Progenitor cell of endocrine pancreas (in vitro differentiated cells): ENCODE results near the gene FHIP2A. TPM values are rescaled to one million over a fixed set of nuclear protein-coding genes. Genes with fewer than 3 reads are reported as not detected.

ENCODE experiments used
- DNase-seq: peaks from one replicate; pipeline ENCODE4 v3.0.0; 2021; ENCODE audit warnings: low spot score; ENCODE audit not compliant: unreplicated experiment
- H3K27ac Mint-ChIP-seq: 2 replicates; pipeline ENCODE4 v1.8.0; 2021; ENCODE audit warnings: mild to moderate bottlenecking, moderate library complexity, mixed read lengths
- H3K27me3 Mint-ChIP-seq: 2 replicates; pipeline ENCODE4 v1.8.0; 2021; ENCODE audit warnings: mixed read lengths
- H3K36me3 Mint-ChIP-seq: 2 replicates; pipeline ENCODE4 v1.8.0; 2022; ENCODE audit warnings: mixed read lengths; ENCODE audit not compliant: insufficient read depth
- H3K4me1 Mint-ChIP-seq: 2 replicates; pipeline ENCODE4 v1.8.0; 2021; ENCODE audit warnings: low read depth, mixed read lengths
- H3K4me3 Mint-ChIP-seq: 2 replicates; pipeline ENCODE4 v1.8.0; 2021; ENCODE audit warnings: low read depth, mild to moderate bottlenecking, moderate library complexity, mixed read lengths
- H3K9me3 Mint-ChIP-seq: 2 replicates; pipeline ENCODE4 v1.8.0; 2021; ENCODE audit warnings: low read depth, mixed read lengths
- CTCF ChIP-seq: fragments of 200-600 bp; sonication (generic); IDR thresholded peaks from one replicate; pipeline ENCODE4 v1.5.0; 2021; ENCODE audit warnings: antibody characterized with exemption, mild to moderate bottlenecking; ENCODE audit not compliant: unreplicated experiment
- total RNA-seq: library from RNA; stranded (reverse); gene quantifications from 2 replicates; pipeline ENCODE4 v1.2.1, GENCODE V29; 2021

The FHIP2A gene
- total RNA-seq, 1 donor from 2014 or later: 22.7 TPM

DNA sequence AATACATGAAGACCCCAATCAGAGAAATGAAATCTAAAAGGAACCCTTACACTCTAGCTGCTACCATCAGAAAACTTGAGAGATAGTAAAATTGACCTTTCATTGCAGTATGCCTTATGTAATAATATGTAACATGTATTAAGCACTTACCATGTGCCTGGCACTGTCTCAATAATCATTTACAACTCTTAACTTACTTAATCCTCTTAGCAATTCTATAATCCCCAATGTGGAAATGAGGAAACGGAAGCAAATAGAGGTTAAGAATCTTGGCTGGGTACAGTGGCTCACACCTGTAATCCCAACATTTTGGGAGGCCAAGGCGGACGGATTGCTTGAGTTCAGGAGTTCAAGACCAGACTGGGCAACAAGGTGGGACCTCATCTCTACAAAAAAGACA is 29.8 kb upstream of the FHIP2A start:
- no peak overlapping the region for H3K27ac Mint-ChIP-seq

DNA sequence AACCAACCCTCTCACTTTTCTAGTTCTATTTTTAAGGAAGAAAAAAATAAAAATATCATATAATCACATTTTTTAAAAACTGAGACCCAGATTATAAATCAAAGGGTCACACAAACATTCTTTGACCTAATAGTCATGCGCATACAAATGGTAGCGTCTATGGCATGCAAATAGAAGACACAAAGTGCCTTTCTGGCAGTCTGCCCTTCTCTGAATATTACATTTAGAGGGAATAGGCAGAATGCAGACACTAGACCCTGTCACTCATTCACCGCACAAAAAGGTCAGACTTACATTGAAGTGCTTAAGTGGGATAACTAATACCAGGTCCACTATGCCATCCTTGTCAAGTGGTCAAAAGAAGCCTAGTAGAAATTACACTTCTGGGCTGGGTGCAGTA is 26.5 kb upstream of the FHIP2A start:
- TF ChIP-seq CTCF: no peak
- no peak overlapping the region for H3K4me3 Mint-ChIP-seq
- H3K4me1 Mint-ChIP-seq: no peaks in the 10 kb centered on the region
- H3K27me3 Mint-ChIP-seq: no peaks in the 10 kb centered on the region
- H3K36me3 Mint-ChIP-seq: no peaks in the 10 kb centered on the region
- H3K9me3 Mint-ChIP-seq: no peaks in the 10 kb centered on the region
- no peak overlapping the region for H3K27ac Mint-ChIP-seq
- no peak for DNase-seq

More for the DNA sequence above, 29.8 kb upstream of the FHIP2A start:
- no peaks in the 10 kb centered on the region for H3K27me3 Mint-ChIP-seq
- H3K9me3 Mint-ChIP-seq: no peaks in the 10 kb centered on the region
- no peak overlapping the region for H3K4me3 Mint-ChIP-seq
- H3K4me1 Mint-ChIP-seq: no peaks in the 10 kb centered on the region
- no peaks in the 10 kb centered on the region for H3K36me3 Mint-ChIP-seq
- no peak for TF ChIP-seq CTCF
- no peak for DNase-seq

DNA sequence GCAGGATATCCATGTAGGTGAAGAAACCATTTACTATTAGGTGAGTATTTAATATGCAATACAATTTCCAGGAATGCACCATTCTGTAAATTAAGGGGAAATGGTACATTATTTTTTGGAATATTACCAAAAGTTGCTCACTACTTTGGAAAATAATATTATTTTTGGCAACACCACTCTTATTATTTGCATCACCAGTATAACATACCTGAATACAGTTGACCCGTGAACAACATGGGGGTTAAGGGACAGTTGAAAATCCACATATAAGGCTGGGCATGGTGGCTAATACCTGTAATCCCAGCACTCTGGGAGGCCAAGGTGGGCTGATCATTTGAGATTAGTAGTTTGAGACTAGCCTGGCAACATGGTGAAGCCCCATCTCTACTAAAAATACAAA is 21.2 kb upstream of the FHIP2A start:
- H3K4me1 Mint-ChIP-seq: no peaks in the 10 kb centered on the region
- no peak overlapping the region for H3K4me3 Mint-ChIP-seq
- H3K36me3 Mint-ChIP-seq: no peaks in the 10 kb centered on the region
- no peak for DNase-seq
- no peak for TF ChIP-seq CTCF
- H3K9me3 Mint-ChIP-seq: no peaks in the 10 kb centered on the region
- H3K27me3 Mint-ChIP-seq: no peaks in the 10 kb centered on the region
- no peak overlapping the region for H3K27ac Mint-ChIP-seq

DNA sequence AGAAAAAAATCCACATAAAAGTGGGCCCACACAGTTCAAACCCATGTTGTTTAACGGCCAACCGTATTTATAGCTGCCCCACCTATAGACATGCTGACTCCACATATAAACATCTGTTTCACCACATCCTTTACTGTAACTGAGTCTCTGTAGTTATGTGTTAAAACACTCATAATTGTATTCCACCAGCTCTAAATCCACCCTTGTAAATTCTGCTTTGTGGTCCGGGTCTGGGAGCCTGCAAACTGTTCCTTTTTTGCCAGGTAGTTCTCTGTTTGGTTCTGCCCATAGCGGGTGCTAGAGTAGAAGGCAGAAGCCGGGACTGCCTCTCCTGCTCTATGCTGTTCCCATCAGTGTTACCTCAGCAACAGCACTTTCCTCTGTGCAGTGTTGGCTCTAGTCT is 20.2 kb upstream of the FHIP2A start:
- Mint-ChIP-seq H3K27me3 (no peaks in the 10 kb centered on the region), H3K9me3 (no peaks in the 10 kb centered on the region), H3K4me1 (no peaks in the 10 kb centered on the region)

DNA sequence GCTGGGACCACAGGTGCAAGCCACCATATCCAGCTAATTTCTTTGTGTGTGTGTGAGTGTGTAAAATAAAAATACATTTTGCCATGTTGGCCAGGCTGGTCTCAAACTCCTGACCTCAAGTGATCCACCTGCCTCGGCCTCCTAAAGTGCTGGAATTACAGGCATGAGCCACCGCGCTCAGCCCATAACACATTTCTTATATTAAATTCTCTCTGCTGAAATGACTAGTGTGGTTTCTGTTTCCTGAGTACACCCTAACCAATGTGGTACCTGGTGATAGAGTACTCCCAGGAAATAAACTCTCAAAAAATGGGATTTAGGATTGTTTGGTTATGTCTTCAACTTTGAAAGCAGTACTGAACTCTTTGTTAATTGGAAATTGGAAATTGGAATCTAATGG is 19.4 kb upstream of the FHIP2A start:
- Mint-ChIP-seq H3K9me3 (no peaks in the 10 kb centered on the region), H3K27me3 (no peaks in the 10 kb centered on the region), H3K4me3 (no peak overlapping the region), H3K36me3 (no peaks in the 10 kb centered on the region), H3K27ac (no peak overlapping the region), H3K4me1 (no peaks in the 10 kb centered on the region)
- no peak for TF ChIP-seq CTCF
- DNase-seq: no peak

More for the DNA sequence above, 20.2 kb upstream of the FHIP2A start:
- no peaks in the 10 kb centered on the region for H3K36me3 Mint-ChIP-seq
- no peak overlapping the region for H3K27ac Mint-ChIP-seq
- H3K4me3 Mint-ChIP-seq: no peak overlapping the region
- no peak for TF ChIP-seq CTCF
- DNase-seq: no peak
